C4-2B (cell line): ENCODE data around the gene TMEM30A.

Source experiments
- CTCF ChIP-seq: fragments of 450-650 bp; conservative IDR thresholded peaks from 2 replicates; pipeline ENCODE4 v1.5.1; 2017; ENCODE audit warnings: mild to moderate bottlenecking
- ZFX ChIP-seq: fragments of 450-650 bp; IDR thresholded peaks from 2 replicates; pipeline ENCODE4 v1.6.1; 2017

DNA sequence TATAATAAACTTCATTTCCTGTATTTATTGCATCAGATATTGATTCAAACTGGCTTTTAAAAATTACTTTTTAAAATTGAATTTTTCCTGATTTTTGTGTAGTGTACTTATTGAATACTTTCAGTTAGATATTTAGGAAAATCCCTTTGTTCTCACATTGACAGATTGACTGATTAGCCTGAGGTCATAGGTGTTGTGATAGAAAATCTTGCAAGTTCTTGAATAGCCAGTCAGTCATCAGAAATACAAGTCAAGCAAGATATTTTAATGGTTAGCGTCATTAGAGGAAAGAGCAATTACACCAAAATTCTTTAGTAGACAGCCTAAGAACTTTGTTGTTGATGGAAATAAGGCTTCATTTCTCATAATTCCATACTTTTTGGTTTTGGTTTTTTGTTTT is 3.4 kb upstream of the TMEM30A start:
- TF ChIP-seq CTCF (no peak), ZFX (no peak)
